Measurements from ENCODE around the gene PRR19. TPM values are rescaled to one million over a fixed set of nuclear protein-coding genes. Genes with fewer than 3 reads are reported as not detected.

The PRR19 gene
- total RNA-seq, 1 experiment from 2014 or later = 3.2 TPM

GRCh38 chr19:42323473-42323851, 21.5 kb downstream of the PRR19 start:
- Histone ChIP-seq H2BK5ac (ENCODE audit: insufficient read length, low read length) (no peak overlapping the region), H3T11ph (ENCODE audit: low read length) (no peak overlapping the region), H2BK12ac (ENCODE audit: insufficient read length, low read depth, low read length) (no peak overlapping the region), H3K79me2 (ENCODE audit: insufficient read depth, low read length) (peaks cover 3% of the 10 kb centered on the region; the same call in 1 of the 2 replicates), H4K5ac (ENCODE audit: insufficient read length, low read depth, low read length) (no peak overlapping the region), H3K79me1 (ENCODE audit: insufficient read depth, low read depth, low read length, poor library complexity, severe bottlenecking) (peaks cover 8% of the 10 kb centered on the region), H4K8ac (replicated peaks; ENCODE audit: insufficient read length, low read depth, low read length) (no peak overlapping the region), H3K23ac (ENCODE audit: insufficient read length, low read depth, low read length) (no peak overlapping the region), H3K27me3 (ENCODE audit: insufficient read depth, low read length) (no peaks in the 10 kb centered on the region), H3K14ac (ENCODE audit: insufficient read depth, low read length) (no peak overlapping the region), H4K20me1 (ENCODE audit: control insufficient read depth, insufficient read depth, insufficient read length) (no peaks in the 10 kb centered on the region), H2AFZ (ENCODE audit: low read length) (no peak overlapping the region), H3K9ac (ENCODE audit: extremely low read depth, insufficient read length, low read length) (no peak overlapping the region), H3K9me3 (ENCODE audit: control insufficient read depth, low read depth, low read length) (no peaks in the 10 kb centered on the region), H3K18ac (ENCODE audit: insufficient read length, low read depth, low read length) (no peak overlapping the region), H3K4me1 (ENCODE audit: insufficient read depth, low read length) (no peaks in the 10 kb centered on the region; the same call in 1 of the 2 replicates), H2BK20ac (ENCODE audit: low read depth, low read length, poor library complexity, severe bottlenecking) (no peak overlapping the region), H3K4ac (ENCODE audit: low read depth, low read length) (no peak overlapping the region), H2AK5ac (ENCODE audit: insufficient read length, low read length) (no peak overlapping the region), H3K27ac (ENCODE audit: insufficient read length, low read depth, low read length) (no peak overlapping the region), H3K56ac (ENCODE audit: insufficient read length, low read depth, low read length) (no peak overlapping the region), H3K4me2 (ENCODE audit: insufficient read depth, insufficient read length, low read length) (peak overlapping the region; percentile 62), H2BK15ac (ENCODE audit: low read depth, low read length) (no peak overlapping the region), H4K91ac (ENCODE audit: insufficient read length, low read depth, low read length) (no peak overlapping the region), H3K23me2 (ENCODE audit: insufficient read length, low read depth, low read length, poor library complexity, severe bottlenecking) (peaks cover 19% of the 10 kb centered on the region), H2BK120ac (ENCODE audit: low read depth, low read length, poor library complexity, severe bottlenecking) (no peak overlapping the region)
- Mint-ChIP-seq H3K4me1 (peaks cover 10 to 16% of the 10 kb centered on the region in 2 experiments), H3K9me3 (no peaks in the 10 kb centered on the region), H3K4me3 (peak overlapping the region; percentile 60 to 84), H3K36me3 (ENCODE audit: insufficient read depth in 1 of 3, low read depth in 3 of 3) (peaks cover 0 to 3% (median 0%) of the 10 kb centered on the region in 3 experiments; a peak in 2 of 7 replicates), H3K27me3 (ENCODE audit: low read depth) (peaks cover 46% of the 10 kb centered on the region), H3K27ac (no peak overlapping the region)
- peak; percentile 90 for DNase-seq
- no CpG with 5 or more reads among the region's 29 CpGs for WGBS (ENCODE audit: extremely low coverage, insufficient read length, low lambda C conversion rate)
- no peak for TF ChIP-seq CTCF (conservative IDR thresholded peaks at IDR 0.05)
